A549 treated with RU486 at 1 μM for 4 hours (cell line): Measurements from ENCODE around the gene FAT3. TPM values are rescaled to one million over a fixed set of nuclear protein-coding genes. Genes with fewer than 3 reads are reported as not detected.

ENCODE experiments used
- total RNA-seq: library from RNA; stranded (reverse); fragments of 200-300 nt; extraction: Qiagen RNA extraction; gene quantifications from 5 replicates; pipeline ENCODE4 v1.2.3, GENCODE V29; 2022; ENCODE audit warnings: low read depth

The FAT3 gene
- total RNA-seq: 0.08 to 0.72 TPM (median 0.49 TPM) in 5 replicates

DNA sequence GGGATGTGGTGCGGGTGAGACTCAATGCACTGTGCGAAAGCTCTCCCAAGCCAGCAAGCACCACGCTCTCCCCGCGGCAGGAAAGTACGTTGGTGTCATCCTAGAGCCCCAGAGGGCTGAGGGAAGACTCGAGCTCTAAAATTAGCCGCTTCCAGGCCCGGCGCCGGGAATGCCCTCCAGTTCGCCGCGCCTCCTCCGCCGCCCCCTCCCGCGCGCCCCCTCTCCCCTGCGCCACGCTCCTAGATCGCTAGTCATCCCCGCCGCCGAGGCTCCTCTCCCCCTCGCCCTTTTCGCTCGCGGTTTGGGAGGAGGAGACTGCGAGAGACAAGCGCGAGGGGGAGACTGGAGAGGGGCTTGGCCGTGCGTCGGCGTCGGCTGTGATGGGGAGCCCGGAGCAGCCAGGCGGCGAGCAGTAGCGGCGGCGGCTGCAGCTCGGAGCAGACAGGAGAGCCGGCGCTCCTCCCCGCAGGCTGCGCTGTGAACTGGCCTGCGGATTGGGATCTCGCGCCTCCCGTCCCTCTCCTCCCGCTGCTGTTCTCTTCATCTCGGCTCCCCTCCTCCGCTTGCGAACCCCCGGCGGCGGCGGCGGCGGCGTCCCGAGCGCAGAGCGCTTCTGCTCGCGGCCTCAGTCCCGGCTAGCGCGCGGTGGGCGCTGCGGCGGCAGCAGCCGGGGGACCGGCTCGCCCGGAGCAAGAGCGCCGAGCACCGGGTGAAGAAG, at the start of gene FAT3:
Gene FAT3 (plus strand): TSS at position 412 of the 718 bp plus-strand sequence. CDS start 127,295 bp downstream, outside the sequence.

